ENCODE results near the gene PCBP3.

- TF ChIP-seq TAF1 (IDR thresholded peaks at IDR 0.05; ENCODE audit: borderline replicate concordance, low read depth, low read length) (no peak), POLR2AphosphoS5 (IDR thresholded peaks at IDR 0.05; ENCODE audit: low read depth, low read length) (no peak), POLR2A (IDR thresholded peaks at IDR 0.05; ENCODE audit: low read depth, low read length) (no peak)
These were observed 217.8 kb downstream of the PCBP3 start for GRCh38 chr21:45861156-45861870.
